Keratinocyte (primary cell): ENCODE results near the gene NPDC1. TPM values are rescaled to one million over a fixed set of nuclear protein-coding genes. Genes with fewer than 3 reads are reported as not detected.
"Not testable (repeated sequence)": the region's sequence is repeated elsewhere in the genome, so short reads cannot be mapped to it uniquely, and the experiment has no call there.

Experiments
- DNase-seq: peaks from one replicate; pipeline ENCODE4 v3.0.0-alpha.2; 2011; ENCODE audit warnings: low read depth, missing footprints, low spot score
- FAIRE-seq: peaks from 2 replicates; lab custom pipeline; 2011; peaks lifted over from hg19 to GRCh38; lab: Jason Lieb, UNC
- H2AFZ ChIP-seq: 2 replicates; pipeline ENCODE4 v1.6.0; 2012; ENCODE audit warnings: low read length, control low read depth, inconsistent platforms; ENCODE audit not compliant: control insufficient read depth
- H3K27ac ChIP-seq: 2 replicates; pipeline ENCODE4 v1.5.1; 2011; ENCODE audit warnings: low read length; ENCODE audit not compliant: control insufficient read depth, insufficient read depth
- H3K27me3 ChIP-seq: 3 replicates; pipeline ENCODE4 v1.6.0; 2011; ENCODE audit warnings: low read length; ENCODE audit not compliant: control insufficient read depth, insufficient read depth; ENCODE audit errors: extremely low read depth
- H3K36me3 ChIP-seq, 2 experiments: 2 replicates in 1 of 2; 3 replicates in 1 of 2; pipeline ENCODE4 v1.5.1; 2011; ENCODE audit warnings: low read length in 2 of 2, mild to moderate bottlenecking in 1 of 2; ENCODE audit not compliant: control insufficient read depth in 2 of 2, insufficient read depth in 2 of 2; ENCODE audit errors: extremely low read depth in 1 of 2
- H3K4me1 ChIP-seq: 3 replicates; pipeline ENCODE4 v1.5.1; 2011; ENCODE audit warnings: low read length; ENCODE audit not compliant: control insufficient read depth, insufficient read depth; ENCODE audit errors: extremely low read depth
- H3K4me2 ChIP-seq: 3 replicates; pipeline ENCODE4 v1.6.0; 2011; ENCODE audit warnings: low read depth, low read length; ENCODE audit not compliant: control insufficient read depth, insufficient read depth; ENCODE audit errors: extremely low read depth
- H3K4me3 ChIP-seq, 3 experiments: fragments of 200-600 bp in 1 of 3; sonication (generic) in 1 of 3; 2 replicates in 2 of 3; 3 replicates in 1 of 3; pipeline ENCODE4 v1.5.1; 2011 to 2016; ENCODE audit warnings: low read length in 3 of 3, mild to moderate bottlenecking in 3 of 3, control low read depth in 2 of 3, inconsistent platforms in 1 of 3, low read depth in 1 of 3, mixed read lengths in 1 of 3, mixed run types in 1 of 3, moderate library complexity in 1 of 3; ENCODE audit not compliant: control insufficient read depth in 2 of 3, insufficient read depth in 2 of 3; ENCODE audit errors: extremely low read depth in 1 of 3
- H3K79me2 ChIP-seq: 2 replicates; pipeline ENCODE4 v1.6.0; 2012; ENCODE audit warnings: low read length; ENCODE audit not compliant: control insufficient read depth, insufficient read depth
- H3K9ac ChIP-seq: 3 replicates; pipeline ENCODE4 v1.6.0; 2011; ENCODE audit warnings: low read length; ENCODE audit not compliant: control insufficient read depth, insufficient read depth; ENCODE audit errors: extremely low read depth
- H3K9me1 ChIP-seq: 3 replicates; pipeline ENCODE4 v1.6.0; 2011; ENCODE audit warnings: low read length; ENCODE audit not compliant: control insufficient read depth, insufficient read depth; ENCODE audit errors: extremely low read depth
- H3K9me3 ChIP-seq: 2 replicates; pipeline ENCODE4 v1.5.1; 2012; ENCODE audit warnings: low read depth, low read length; ENCODE audit not compliant: control insufficient read depth
- H4K20me1 ChIP-seq: 3 replicates; pipeline ENCODE4 v1.6.0; 2011; ENCODE audit warnings: low read length; ENCODE audit not compliant: control insufficient read depth, insufficient read depth; ENCODE audit errors: extremely low read depth
- CTCF ChIP-seq, 3 experiments: IDR thresholded peaks in 1 of 3; conservative IDR thresholded peaks in 1 of 3; optimal IDR thresholded peaks in 1 of 3; 2 replicates in 2 of 3; 3 replicates in 1 of 3; pipeline versions ENCODE3 to v1.5.1; 2011; ENCODE audit warnings: low read length in 3 of 3, mild to moderate bottlenecking in 3 of 3, moderate library complexity in 2 of 3, control low read depth in 1 of 3, inconsistent platforms in 1 of 3; ENCODE audit not compliant: insufficient read depth in 2 of 3; ENCODE audit errors: extremely low read depth in 1 of 3
- EZH2 ChIP-seq: IDR thresholded peaks from one replicate; pipeline ENCODE4 v1.6.1; 2012; ENCODE audit warnings: inconsistent platforms, mild to moderate bottlenecking, low read length, moderate library complexity
- dilution Hi-C: fragments of 300-500 bp; cut with MboI; formaldehyde crosslinking; loops from one replicate; pipeline ENCODE4 v1.7.0; 2020; ENCODE audit warnings: low sequenced_read_pairs; ENCODE audit not compliant: extremely low pct_ligation_motif_present
- polyA plus RNA-seq, 5 experiments: library from polyadenylated mRNA; depleted of rRNA in 3 of 5; stranded (reverse) in 3 of 5; stranded (forward) in 1 of 5; unstranded in 1 of 5; fragments of >200 nt; gene quantifications; 1 replicate in 1 of 5; 2 replicates in 3 of 5; 3 replicates in 1 of 5; pipeline versions ENCODE4 v1.2.1 to v1.2.3, GENCODE V29; 2011 to 2012; ENCODE audit warnings: missing spikeins in 2 of 5, low read depth in 1 of 5, low replicate concordance in 1 of 5

Gene NPDC1
- polyA plus RNA-seq, 1 donor (not counting 4 experiments of a cell fraction or from before 2014, with no cell fraction given): 9.8 TPM

- H3K9me1 ChIP-seq: no peaks in the 10 kb centered on the region
- DNase-seq (no peak), FAIRE-seq (no peak)
- no peaks in the 10 kb centered on the region for H3K4me1 ChIP-seq
- no peaks in the 10 kb centered on the region for H3K36me3 ChIP-seq
- no peak overlapping the region for H3K27ac ChIP-seq
- H4K20me1 ChIP-seq: no peaks in the 10 kb centered on the region
- dilution Hi-C loops: no loop called here
- H3K79me2 ChIP-seq: no peaks in the 10 kb centered on the region
- no peak overlapping the region for H2AFZ ChIP-seq
- H3K9me3 ChIP-seq: no peaks in the 10 kb centered on the region
- no peak overlapping the region for H3K4me2 ChIP-seq
- TF ChIP-seq CTCF (optimal IDR thresholded peaks at IDR 0.05 in 1 of 3, IDR thresholded peaks at IDR 0.05 in 1 of 3, conservative IDR thresholded peaks at IDR 0.05 in 1 of 3; ENCODE audit: extremely low read depth in 1 of 3, insufficient read depth in 2 of 3, low read length in 3 of 3) (no peak), EZH2 (no peak)
- no peak overlapping the region for H3K4me3 ChIP-seq
- H3K27me3 ChIP-seq: no peaks in the 10 kb centered on the region
- H3K9ac ChIP-seq: no peak overlapping the region
Observed at GRCh38 chr9:137006116-137007003, 39.6 kb downstream of the NPDC1 start.

GRCh38 chr9:137004285-137004684 is 41.7 kb downstream of the NPDC1 start:
- H3K4me2 ChIP-seq, H3K79me2 ChIP-seq, H3K4me3 ChIP-seq, H3K27me3 ChIP-seq, H3K27ac ChIP-seq, H3K36me3 ChIP-seq, H4K20me1 ChIP-seq, H3K9ac ChIP-seq, H3K4me1 ChIP-seq, DNase-seq, dilution Hi-C loops, FAIRE-seq, H2AFZ ChIP-seq, H3K9me3 ChIP-seq, H3K9me1 ChIP-seq: not testable (repeated sequence)
- TF ChIP-seq CTCF (optimal IDR thresholded peaks at IDR 0.05 in 1 of 3, IDR thresholded peaks at IDR 0.05 in 1 of 3, conservative IDR thresholded peaks at IDR 0.05 in 1 of 3; ENCODE audit: extremely low read depth in 1 of 3, insufficient read depth in 2 of 3, low read length in 3 of 3): peak in 1 of 3 experiments; percentile 15
